SH-SY5Y (cell line): ENCODE measurements around the gene CAMK2G.

Experiments
- GATA2 ChIP-seq: IDR thresholded peaks from 2 replicates; pipeline ENCODE4 v1.6.1; 2011; ENCODE audit warnings: mild to moderate bottlenecking, low read depth, low read length
- GATA3 ChIP-seq: IDR thresholded peaks from 2 replicates; pipeline ENCODE4 v1.6.1; 2011; ENCODE audit warnings: low read depth, mild to moderate bottlenecking, low read length, moderate library complexity

DNA sequence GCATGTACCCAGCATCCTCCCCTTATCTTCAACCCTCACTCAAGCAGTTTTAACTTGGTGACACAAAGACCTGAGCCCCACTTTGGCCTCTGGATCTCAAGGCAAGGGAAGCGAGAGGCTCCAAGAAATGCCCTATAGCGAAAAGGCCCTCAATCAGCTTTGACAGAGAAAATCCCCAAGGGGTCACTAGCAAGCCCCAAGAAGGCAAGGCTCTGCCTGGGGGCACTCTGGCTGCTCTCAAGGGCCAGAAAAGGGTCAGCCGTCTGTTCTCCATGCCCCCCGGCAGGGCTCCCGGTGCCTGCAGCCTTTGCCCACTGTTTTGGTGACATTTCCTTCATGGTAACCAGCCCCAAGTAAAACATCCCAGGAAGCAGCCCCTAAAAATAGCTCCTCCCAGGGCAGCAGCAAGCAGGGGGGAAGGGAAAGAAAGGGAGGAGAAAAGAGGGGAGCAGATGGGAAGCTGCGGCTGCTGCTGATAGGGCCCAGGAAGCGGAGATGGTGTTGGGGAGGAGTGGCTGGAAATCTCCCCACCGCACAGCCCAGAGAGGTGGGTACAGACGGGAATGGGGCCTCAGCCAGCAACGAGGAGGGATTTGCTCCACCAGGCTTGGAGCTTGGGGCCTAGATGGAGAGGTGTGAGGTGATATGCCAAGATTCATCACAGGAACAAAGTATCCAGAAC lies 7.1 kb downstream of the CAMK2G start:
- TF ChIP-seq GATA3: no peak
- TF ChIP-seq GATA2: no peak
